Tibial artery (tissue), 4 donors: ENCODE data around the gene KIF5C.
"Not testable (repeated sequence)": the region's sequence is repeated elsewhere in the genome, so short reads cannot be mapped to it uniquely, and the experiment has no call there.

Source experiments
- DNase-seq, 2 donors: peaks; one replicate each; pipeline ENCODE4 v3.0.0-alpha.2; 2019
- H3K27ac ChIP-seq, 2 donors: fragments of 200-600 bp; sonication (generic) in 1 of 2; 1 replicate in 1 of 2; 2 replicates in 1 of 2; pipeline ENCODE4 v1.5.1; 2018 to 2019; ENCODE audit warnings: mild to moderate bottlenecking in 1 of 2
- H3K27me3 ChIP-seq, 2 donors: fragments of 200-600 bp; sonication (generic) in 1 of 2; one replicate each; pipeline versions ENCODE4 v1.5.1 to v1.6.0; 2016 to 2019
- H3K36me3 ChIP-seq, 3 donors: fragments of 200-600 bp; sonication (generic) in 2 of 3; one replicate each; pipeline ENCODE4 v1.5.1; 2016 to 2019; ENCODE audit warnings: mild to moderate bottlenecking in 2 of 3
- H3K4me1 ChIP-seq, 4 donors: fragments of 200-600 bp; sonication (generic) in 2 of 4; 1 replicate in 3 of 4; 2 replicates in 1 of 4; pipeline ENCODE4 v1.5.1; 2016 to 2019
- H3K4me3 ChIP-seq, 2 donors: fragments of 200-600 bp; sonication (generic) in 1 of 2; 1 replicate in 1 of 2; 2 replicates in 1 of 2; pipeline ENCODE4 v1.5.1; 2018 to 2019; ENCODE audit warnings: mild to moderate bottlenecking in 2 of 2
- H3K9me3 ChIP-seq, 3 donors: fragments of 200-600 bp; sonication (generic) in 1 of 3; one replicate each; pipeline ENCODE4 v1.5.1; 2016 to 2019
- intact Hi-C: fragments of 100-400 bp; cut with DNase I; formaldehyde crosslinking; loops from one replicate; pipeline ENCODE4 v1.15.0; 2023; ENCODE audit warnings: low total_unique reads
- TF ChIP-seq, protein P1 (sequence below), 2 experiments: fragments of 200-600 bp in 1 of 2; fragments of 450-650 bp in 1 of 2; IDR thresholded peaks; one replicate each; pipeline ENCODE4 v1.5.1; 2017 to 2019; ENCODE audit warnings: antibody characterized with exemption in 2 of 2, mild to moderate bottlenecking in 1 of 2, moderate library complexity in 1 of 2

KIF5C gene

DNA sequence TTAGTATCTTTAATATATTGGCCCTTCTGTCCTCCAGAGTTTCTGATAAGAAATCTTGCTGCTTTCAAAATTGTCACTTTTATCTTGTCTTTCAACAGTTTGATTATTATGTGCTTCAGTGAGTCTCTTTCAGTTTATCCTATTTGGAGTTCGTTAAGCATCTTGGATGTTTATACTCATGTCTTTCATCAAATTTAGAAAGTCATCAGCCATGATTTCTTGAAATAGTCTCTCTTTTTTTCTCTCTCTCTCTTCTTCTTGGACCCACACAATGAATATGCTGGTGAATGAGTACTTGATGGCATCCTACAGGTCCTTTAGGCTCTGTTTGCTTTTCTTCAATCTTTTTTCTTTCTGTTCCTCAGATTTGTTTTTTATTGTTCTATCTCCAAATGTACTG is 26.9 kb upstream of the KIF5C start:
- no peaks in the 10 kb centered on the region for H3K36me3 ChIP-seq
- TF ChIP-seq, protein P1, sequence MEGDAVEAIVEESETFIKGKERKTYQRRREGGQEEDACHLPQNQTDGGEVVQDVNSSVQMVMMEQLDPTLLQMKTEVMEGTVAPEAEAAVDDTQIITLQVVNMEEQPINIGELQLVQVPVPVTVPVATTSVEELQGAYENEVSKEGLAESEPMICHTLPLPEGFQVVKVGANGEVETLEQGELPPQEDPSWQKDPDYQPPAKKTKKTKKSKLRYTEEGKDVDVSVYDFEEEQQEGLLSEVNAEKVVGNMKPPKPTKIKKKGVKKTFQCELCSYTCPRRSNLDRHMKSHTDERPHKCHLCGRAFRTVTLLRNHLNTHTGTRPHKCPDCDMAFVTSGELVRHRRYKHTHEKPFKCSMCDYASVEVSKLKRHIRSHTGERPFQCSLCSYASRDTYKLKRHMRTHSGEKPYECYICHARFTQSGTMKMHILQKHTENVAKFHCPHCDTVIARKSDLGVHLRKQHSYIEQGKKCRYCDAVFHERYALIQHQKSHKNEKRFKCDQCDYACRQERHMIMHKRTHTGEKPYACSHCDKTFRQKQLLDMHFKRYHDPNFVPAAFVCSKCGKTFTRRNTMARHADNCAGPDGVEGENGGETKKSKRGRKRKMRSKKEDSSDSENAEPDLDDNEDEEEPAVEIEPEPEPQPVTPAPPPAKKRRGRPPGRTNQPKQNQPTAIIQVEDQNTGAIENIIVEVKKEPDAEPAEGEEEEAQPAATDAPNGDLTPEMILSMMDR (IDR thresholded peaks at IDR 0.05) = no peak
- no peak for DNase-seq
- H3K27me3 ChIP-seq = no peaks in the 10 kb centered on the region
- H3K4me3 ChIP-seq = no peak overlapping the region
- H3K4me1 ChIP-seq = no peaks in the 10 kb centered on the region
- peaks cover 2 to 18% (median 5%) of the 10 kb centered on the region in 3 donors for H3K9me3 ChIP-seq
- no peak overlapping the region for H3K27ac ChIP-seq
- intact Hi-C loops = no loop called here

DNA sequence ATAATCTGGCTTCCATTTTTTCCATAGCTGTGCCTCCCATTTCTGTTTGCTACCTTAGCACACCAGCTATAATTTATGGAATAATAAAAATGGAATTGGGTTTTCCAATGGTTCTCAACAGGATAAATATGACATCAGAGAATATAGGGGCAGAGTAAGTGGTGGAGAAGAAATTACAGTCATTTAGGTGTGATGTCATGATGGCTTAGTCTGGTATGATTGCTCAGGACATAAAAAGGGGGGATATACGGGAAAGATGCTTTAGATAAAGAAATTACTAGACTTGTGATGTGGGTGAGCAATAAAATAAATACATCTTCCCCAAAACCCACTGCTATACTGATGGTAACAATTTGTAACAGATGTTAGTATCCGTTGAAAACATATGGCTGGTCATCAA is 21.6 kb upstream of the KIF5C start:
- no peak for DNase-seq
- Histone ChIP-seq H3K4me3 (no peak overlapping the region), H3K27me3 (peaks cover 0 to 8% of the 10 kb centered on the region in 2 donors), H3K36me3 (no peaks in the 10 kb centered on the region), H3K4me1 (no peaks in the 10 kb centered on the region), H3K27ac (no peak overlapping the region), H3K9me3 (peaks cover 0 to 7% (median 5%) of the 10 kb centered on the region in 3 donors)
- TF ChIP-seq, protein P1 (IDR thresholded peaks at IDR 0.05) = no peak
- intact Hi-C loops = no loop called here

DNA sequence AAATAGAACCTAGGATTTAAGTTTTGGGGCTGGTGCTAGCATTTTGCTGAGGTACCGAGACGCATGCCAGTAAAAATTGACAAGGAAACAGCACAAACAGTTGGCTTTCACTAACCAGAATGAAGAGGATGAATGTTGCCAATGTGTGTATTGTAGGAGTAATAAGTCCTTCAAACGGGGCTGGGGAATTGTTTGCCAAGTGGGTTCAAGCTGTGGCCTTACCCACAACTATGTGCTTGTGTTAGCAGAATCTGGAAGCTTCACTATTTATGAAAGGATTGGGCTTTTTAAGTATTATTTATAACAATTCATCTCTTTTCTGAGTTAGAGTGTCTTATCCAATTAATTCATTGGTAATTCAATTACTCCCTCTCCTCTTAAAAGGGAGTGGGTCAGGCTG is 15.0 kb upstream of the KIF5C start:
- no peaks in the 10 kb centered on the region for H3K36me3 ChIP-seq
- H3K4me1 ChIP-seq = no peaks in the 10 kb centered on the region
- intact Hi-C loops = no loop called here
- H3K27me3 ChIP-seq = peaks cover 0 to 5% of the 10 kb centered on the region in 2 donors
- no peak overlapping the region for H3K27ac ChIP-seq
- DNase-seq = no peak
- H3K9me3 ChIP-seq = no peaks in the 10 kb centered on the region
- H3K4me3 ChIP-seq = no peak overlapping the region
- TF ChIP-seq, protein P1 (IDR thresholded peaks at IDR 0.05) = no peak

DNA sequence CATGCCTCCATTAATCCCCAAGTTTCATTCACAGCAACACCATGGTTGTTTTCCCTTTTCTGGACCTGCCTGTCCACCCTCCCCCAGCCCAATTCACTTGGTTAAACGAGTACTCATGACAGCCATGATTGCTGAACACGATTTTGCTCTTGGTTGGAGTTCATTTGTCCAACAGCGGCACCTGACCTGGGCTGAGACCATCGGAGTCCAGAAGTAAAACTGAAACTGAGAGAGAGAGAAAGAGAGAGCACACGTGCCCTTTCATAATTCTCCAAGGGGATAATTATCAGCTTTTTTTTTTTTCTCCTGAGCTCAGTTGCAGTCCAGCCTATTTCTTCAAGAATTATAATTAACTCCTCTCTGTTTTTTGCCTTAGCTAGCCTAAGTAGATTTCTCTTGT is 13.7 kb upstream of the KIF5C start:
- H3K36me3 ChIP-seq = no peaks in the 10 kb centered on the region
- H3K27ac ChIP-seq = no peak overlapping the region
- no peak for DNase-seq
- H3K27me3 ChIP-seq = no peaks in the 10 kb centered on the region
- intact Hi-C loops = no loop called here
- no peak overlapping the region for H3K4me3 ChIP-seq
- TF ChIP-seq, protein P1 (IDR thresholded peaks at IDR 0.05) = no peak
- no peaks in the 10 kb centered on the region for H3K9me3 ChIP-seq
- no peaks in the 10 kb centered on the region for H3K4me1 ChIP-seq

DNA sequence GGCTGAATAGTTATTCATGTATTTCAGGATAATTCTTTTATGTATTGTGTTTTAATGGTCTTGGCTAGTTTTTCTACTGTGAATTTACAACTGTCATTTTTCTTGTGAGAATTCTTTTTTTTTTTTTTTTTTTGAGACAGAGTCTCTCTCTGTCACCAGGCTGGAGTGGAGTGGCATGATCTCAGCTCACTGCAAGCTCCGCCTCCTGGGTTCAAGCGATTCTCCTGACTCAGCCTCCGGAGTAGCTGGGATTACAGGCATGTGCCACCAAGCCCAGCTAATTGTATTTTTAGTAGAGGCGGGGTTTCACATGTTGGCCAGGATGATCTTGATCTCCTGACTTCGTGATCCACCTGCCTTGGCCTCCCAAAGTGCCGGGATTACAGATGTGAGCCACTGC is 12.5 kb upstream of the KIF5C start:
- H3K36me3 ChIP-seq, H3K4me1 ChIP-seq, H3K4me3 ChIP-seq, DNase-seq, H3K9me3 ChIP-seq, H3K27ac ChIP-seq, intact Hi-C loops, H3K27me3 ChIP-seq: not testable (repeated sequence)

DNA sequence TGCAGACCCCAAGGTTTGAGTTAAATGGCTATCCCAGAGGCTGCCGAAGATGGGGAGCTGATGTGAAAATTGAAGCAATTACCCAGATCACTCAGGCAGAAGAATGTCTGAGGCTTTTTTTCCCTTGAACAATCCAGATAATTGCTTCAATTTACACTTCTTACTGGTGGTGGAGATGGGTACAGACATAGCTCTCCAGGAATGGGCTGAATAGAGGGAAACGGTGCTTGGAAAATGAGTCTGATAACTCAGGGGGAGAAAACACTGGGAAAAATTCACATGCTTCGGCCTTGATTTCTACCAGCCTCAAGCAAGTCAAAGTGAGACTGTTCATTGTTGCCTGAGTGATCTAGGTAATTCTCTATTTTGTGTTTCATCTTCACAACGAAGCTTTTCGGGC is 9.5 kb upstream of the KIF5C start:
- H3K4me3 ChIP-seq = no peak overlapping the region
- H3K4me1 ChIP-seq = no peaks in the 10 kb centered on the region
- peaks cover 0 to 7% of the 10 kb centered on the region in 2 donors for H3K27me3 ChIP-seq
- H3K9me3 ChIP-seq = no peaks in the 10 kb centered on the region
- TF ChIP-seq, protein P1 (IDR thresholded peaks at IDR 0.05) = no peak
- intact Hi-C loops = no loop called here
- H3K27ac ChIP-seq = no peak overlapping the region
- no peaks in the 10 kb centered on the region for H3K36me3 ChIP-seq
- DNase-seq = no peak
